Activated CD8-positive, alpha-beta memory T cell treated with anti-CD3 and anti-CD28 coated beads, Interleukin-2, amount 50 U/mL, for 1 hour (primary cell): ENCODE data around the gene LACC1.

Experiments
- DNase-seq: peaks from one replicate; pipeline ENCODE4 v3.0.0-alpha.2; 2020; ENCODE audit errors: extremely low read depth

Gene LACC1

GRCh38 chr13:43884222-43884621 lies 4.5 kb downstream of the LACC1 start:
- DNase-seq = no peak

DNA sequence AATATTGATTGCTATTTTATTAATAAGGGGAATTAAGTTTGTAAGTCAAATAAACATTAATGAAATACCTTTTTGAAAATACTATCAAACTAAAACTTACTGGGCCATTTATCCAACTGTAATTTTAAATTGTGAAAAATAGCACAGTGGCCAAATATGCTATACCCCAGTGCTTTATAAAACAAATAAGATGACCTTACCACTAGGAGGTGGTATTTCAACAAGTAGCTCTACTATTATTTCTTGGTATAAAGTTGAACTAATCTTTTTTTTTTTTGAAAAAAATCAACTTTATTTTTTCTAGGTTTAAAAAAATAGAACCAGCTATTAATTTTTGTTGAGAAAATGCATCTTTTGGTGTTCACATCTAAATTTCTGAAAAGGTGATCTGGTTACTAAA lies 14.7 kb downstream of the LACC1 start:
- DNase-seq = no peak

- DNase-seq = no peak
Measured at GRCh38 chr13:43895940-43896339, 16.2 kb downstream of the LACC1 start.

GRCh38 chr13:43905435-43906031 lies 25.8 kb downstream of the LACC1 start:
- no peak for DNase-seq

DNA sequence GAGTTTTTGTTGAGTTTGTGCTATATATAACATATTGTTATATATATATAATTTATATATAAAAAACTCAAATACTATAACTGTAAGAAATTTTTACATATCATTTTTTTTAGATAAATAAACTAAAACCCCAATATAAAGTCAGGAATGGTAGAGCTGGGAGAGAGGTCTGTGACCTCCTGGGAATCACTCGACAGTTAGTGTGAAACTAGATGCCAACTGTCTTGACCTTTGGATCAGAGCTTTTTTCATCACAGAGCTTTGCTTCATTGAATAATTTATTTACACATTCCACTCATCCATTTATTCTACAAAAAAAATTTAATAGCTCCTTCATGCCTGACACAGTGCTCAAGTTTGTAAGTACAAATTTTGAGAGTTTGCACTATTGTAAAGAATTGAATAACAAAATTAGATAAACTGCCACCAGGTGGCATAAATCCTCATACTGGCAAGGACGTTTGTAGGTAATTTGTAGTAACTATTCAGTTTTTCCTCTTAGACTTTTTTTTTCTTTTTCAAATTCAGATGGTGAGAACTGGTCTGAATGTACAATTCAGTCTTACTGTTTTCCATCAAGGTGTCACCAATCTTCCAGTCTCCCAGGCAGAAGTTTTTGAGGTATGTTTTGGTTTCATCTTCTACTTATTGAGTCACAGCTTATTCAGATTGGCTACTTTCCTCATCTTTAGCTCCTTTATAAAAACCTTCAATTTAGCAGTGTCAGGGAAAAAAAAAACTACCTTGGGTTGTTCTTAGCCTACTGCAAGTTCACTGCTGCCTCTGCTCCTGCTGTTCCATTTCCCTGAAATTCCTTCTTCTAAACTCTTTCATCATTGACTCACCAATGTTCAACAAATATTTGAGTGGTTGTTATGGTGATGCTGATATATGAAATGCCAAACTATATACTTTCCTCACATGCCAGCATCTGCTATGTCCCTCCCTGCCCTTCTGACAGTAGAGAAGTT lies 28.7 kb downstream of the LACC1 start:
- no peak for DNase-seq

GRCh38 chr13:43910856-43911255 lies 31.2 kb downstream of the LACC1 start:
- no peak for DNase-seq

DNA sequence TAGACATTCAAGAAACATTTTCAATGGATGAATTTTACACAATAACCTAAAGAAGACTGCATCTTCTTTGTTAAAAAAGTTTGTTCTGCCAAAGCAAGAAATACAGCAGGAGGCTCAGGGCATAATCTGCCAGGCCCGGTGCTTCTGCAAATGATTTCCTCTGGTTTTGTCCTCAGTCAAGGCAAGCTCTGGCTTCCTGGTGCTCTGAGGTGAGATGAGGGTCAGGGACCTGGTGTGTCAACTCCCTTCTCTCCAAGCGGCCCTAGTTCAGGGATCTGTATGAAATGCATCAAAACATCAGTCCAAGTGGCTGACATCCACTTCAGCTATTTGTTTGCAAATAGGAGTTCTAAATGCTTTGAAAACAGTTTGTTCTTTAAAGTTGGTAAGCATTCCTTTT lies 31.6 kb downstream of the LACC1 start:
- no peak for DNase-seq

GRCh38 chr13:43911871-43912270 lies 32.2 kb downstream of the LACC1 start:
- DNase-seq = no peak

DNA sequence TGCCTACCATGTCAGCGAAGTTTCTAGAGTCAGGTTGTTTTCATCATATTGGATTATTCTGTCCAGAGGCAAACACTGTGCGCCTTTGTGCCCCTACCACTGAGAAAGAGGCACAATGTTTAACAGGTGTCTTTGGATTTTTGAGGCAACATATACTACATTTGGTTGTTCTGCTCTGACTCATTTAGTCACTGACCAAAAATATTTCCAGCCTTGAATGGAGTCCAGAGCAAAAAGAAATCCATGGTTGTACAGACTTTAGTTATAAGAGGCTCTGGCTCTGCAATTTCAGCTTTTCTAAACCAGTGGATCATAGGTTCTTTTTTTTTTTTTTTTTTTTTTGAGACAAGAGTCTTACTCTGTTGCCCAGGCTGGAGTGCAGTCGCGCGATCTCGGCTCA lies 35.7 kb downstream of the LACC1 start:
- DNase-seq = no peak

DNA sequence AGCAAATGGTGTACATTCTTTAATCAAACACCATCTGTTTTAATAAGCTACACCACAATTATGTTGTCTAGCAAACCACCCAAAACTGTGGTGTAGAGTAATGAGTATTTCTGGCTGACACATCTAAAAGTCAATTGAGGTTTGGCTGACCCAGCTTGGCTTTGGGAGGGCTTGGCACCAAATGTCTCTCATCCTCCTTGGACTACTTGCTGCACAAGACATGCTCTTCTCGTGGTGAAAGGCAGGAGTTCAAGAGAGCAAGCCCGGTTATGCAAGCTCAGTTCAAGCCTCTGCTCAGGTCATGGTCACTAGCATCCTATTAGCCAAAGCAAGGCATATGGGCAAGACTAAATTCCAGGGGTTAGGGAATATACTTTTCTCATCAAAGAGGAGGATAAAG lies 37.1 kb downstream of the LACC1 start:
- DNase-seq = no peak

DNA sequence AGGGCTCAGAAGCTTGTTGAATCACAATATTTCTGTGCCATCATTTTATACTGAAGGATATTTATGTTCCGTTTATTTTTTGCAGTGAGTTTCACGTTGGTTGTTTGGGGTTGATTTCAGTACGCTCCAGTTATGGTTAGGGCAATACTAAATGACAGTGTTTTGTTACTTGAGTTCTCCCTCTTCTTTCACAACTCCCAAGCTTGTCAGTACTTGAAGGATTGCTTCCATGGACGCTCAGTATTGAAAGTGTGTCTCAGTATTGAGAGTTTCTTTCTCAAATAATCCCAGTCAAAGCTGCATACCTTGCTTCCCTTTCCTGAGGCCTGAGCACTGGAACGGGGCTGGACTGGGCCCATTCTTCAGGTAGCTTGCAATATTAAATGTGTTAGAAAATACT lies 38.9 kb downstream of the LACC1 start:
- no peak for DNase-seq

GRCh38 chr13:43920965-43921674 lies 41.4 kb downstream of the LACC1 start:
- DNase-seq = no peak

DNA sequence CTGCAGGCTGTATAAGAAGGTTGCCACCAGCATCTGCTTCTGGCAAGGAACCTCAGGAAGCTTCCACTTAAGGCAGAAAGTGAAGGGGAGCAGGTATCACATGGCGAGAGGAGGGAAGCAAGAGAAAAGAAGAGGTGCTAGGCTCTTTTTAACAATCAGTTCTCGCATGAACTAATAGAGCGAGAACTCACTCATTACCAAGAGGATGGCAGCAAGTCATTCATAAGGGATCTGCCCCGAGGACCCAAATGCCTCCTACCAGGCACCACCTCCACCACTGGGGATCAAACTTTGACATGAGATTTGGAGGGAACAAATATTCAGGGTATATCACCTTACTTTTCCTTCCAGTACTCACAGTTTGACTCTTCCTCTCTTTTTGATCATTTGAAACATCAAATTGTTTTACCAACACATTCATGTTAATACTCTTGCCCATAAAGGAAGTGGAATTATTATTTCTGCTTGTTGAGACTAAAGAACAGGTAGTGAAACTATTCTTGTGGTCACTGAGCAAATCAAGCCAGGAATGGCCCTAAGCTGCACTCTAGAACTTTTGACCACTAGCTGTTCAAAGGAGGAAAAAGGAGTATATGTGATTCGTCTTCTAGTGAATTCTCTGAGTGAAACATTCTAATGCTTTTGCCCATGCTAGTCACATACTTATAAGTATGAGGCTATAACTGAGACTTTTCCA lies 45.0 kb downstream of the LACC1 start:
- DNase-seq = no peak

GRCh38 chr13:43929947-43930346 lies 50.2 kb downstream of the LACC1 start:
- DNase-seq = no peak

DNA sequence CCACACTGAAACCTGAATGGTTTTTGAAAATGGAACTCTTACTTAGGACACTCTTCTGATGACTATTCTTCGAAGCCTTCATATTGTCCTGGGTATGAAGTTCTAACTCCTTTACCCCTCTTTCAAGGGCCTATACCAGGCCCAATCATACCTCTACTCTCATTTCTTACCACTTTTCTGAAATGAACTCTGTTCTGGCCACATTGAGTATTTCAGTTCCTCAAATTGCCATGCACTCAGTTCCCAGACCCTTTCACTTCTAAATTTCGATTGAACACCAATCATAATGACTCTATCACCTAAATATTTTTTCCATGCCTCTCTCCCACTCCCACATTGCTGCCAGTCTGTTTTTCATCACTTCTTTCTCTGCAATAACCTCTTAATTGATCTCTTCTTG lies 53.7 kb downstream of the LACC1 start:
- DNase-seq = no peak

DNA sequence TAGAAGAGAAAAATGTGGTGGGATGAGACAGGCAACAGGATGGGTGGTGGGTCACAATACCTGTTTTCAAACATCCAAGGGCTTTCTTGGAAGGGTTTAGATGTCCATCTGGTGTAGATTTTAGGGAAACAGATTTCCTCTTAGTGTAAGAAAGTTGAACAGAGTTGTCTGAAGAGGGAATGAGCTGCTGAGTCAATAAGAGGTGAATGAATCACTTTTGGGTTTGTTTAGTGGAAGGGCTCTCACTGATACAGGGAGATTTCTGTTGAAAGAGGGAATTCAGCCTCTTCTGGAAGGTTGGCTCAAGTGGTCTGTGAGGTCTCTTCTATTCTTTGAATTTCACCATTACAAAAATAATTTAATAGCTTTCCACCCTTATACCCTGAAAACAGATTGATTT lies 54.6 kb downstream of the LACC1 start:
- DNase-seq = no peak

- DNase-seq = no peak
Measured at GRCh38 chr13:43935878-43936277, 56.2 kb downstream of the LACC1 start.

- no peak for DNase-seq
Measured at GRCh38 chr13:43936647-43937046, 56.9 kb downstream of the LACC1 start.

GRCh38 chr13:43937839-43938238 lies 58.1 kb downstream of the LACC1 start:
- no peak for DNase-seq

DNA sequence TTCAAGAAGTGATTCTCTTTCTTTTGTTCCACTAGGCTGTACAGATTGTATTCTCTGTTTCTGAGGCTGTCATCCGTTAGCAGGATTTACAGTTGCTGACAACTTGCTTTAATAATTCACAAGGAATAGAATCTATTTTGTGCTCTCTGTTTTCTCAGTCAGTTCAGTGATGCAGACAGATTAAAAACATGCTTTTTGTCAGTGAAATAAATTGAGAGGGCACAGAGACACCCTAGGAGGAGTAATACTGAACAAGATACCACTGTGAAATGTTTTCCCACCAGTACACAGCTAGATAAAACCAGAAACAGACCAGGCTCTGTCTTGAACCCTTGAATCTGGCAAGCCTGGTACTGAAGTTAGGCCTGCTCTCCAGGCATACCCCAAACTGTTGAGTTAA lies 58.7 kb downstream of the LACC1 start:
- DNase-seq = no peak

GRCh38 chr13:43939086-43939485 lies 59.4 kb downstream of the LACC1 start:
- DNase-seq = no peak

- no peak for DNase-seq
Measured at GRCh38 chr13:43942286-43942685, 62.6 kb downstream of the LACC1 start.
